ENCODE measurements around the gene ZNF578. TPM values are rescaled to one million over a fixed set of nuclear protein-coding genes. Genes with fewer than 3 reads are reported as not detected.
"Not testable (repeated sequence)": the region's sequence is repeated elsewhere in the genome, so short reads cannot be mapped to it uniquely, and the experiment has no call there.

Gene ZNF578
- total RNA-seq, result 3.5 and 6.5 TPM in 2 replicates

DNA sequence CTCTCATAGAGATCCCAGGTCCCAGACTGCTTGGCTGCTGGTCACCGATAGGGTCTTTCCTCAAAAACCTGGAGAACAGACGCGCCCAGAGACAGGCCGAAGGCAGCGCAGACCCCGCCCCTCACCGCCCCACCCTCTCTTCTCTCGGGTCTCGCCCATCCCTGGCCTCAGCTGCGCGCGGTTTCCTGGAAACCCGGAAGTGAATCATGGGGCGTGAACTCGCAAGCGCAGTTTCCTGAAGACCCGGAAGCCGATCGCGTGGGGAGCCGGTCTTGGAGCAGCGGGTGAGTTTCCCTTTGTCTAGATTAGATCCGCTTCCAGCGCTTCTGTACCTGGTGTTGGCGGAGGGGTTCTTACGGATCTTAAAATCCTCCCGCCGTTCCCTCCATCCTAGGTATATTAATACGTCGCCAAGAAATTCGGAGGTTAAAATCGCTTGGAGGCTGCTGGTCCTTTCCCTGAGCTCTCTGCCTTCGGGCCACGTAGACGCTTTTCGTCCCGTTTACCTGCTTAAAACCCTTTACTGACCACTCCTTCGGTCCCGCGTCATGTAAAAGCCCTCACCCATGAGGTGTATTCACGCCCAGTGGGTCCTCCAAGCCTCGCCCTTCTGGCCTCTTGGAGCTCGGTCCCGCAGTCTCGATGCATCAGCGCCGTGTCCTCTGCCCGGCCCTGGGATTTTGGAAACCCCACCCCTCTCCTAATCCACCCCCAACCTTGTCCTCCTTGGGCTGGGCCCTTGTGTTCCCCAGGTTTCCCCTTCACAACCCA lies at the start of gene ZNF578:
Gene ZNF578, plus strand, starts transcription at position 230 of the 771 bp plus-strand sequence. CDS start 48,293 bp downstream, outside the sequence.
- DNase-seq (ENCODE audit: low read depth), result peak; percentile 60

DNA sequence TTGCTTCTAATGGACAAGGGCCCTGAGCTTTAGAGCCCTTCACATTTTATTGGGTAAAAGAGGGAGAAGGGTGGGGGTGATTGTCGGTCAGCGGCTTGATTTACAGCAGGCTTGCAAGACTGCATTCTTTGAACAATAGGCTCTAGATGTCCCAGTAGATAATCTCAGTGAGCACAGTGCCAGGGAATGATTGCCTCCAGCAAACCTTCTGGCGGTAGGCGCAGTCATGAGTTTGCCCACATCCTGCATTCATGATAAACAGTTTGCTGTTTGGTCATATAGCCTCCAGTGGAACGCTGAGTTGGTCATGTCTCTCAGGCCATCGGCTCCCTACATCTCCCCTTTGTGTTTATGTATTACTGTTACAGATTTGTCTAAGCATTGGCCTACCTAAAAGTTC lies 43.1 kb upstream of the ZNF578 start:
- DNase-seq (ENCODE audit: low read depth), result no peak

DNA sequence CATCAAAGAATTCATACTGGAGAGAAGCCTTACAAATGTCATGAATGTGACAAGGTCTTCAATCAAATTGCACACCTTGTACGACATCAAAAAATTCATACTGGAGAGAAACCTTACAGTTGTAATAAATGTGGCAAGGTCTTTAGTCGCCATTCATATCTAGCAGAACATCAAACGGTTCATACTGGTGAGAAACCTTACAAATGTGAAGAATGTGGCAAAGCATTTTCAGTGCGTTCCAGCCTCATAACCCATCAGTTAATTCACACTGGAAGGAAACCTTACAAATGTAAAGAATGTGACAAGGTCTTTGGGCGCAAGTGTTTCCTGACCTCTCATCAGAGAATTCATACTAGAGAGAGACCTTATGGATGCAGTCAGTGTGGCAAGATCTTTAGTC lies 37.6 kb upstream of the ZNF578 start:
- no peak for DNase-seq (ENCODE audit: low read depth)

GRCh38 chr19:52428937-52429336 lies 24.4 kb upstream of the ZNF578 start, which contains the start of gene ZNF534:
Gene ZNF534 (plus strand): TSS chr19:52429148. CDS start chr19:52431475, 2,327 bp downstream.
- DNase-seq (ENCODE audit: low read depth), result no peak

DNA sequence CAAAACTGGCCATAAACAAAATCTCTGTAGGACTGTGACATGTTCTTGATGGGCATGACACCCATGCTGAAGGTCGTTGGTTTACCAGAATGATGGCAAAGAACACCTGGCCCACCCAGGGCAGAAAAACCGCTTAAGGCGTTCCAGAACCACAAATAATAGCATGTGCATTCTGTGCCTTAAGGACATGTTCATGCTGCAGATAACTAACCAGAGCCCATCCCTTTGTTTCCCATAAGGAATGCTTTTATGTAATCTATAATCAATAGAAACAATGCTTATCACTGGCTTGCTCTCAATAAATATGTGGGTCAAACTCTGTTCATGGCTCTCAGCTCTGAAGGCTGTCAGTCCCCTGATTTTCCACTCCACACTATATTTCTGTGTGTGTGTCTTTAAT lies 11.2 kb upstream of the ZNF578 start:
- no peak for DNase-seq (ENCODE audit: low read depth)

- DNase-seq (ENCODE audit: low read depth), result no peak
Observed at GRCh38 chr19:52444506-52444905, 8.8 kb upstream of the ZNF578 start.

GRCh38 chr19:52451241-52451640 lies 2.1 kb upstream of the ZNF578 start:
- DNase-seq (ENCODE audit: low read depth), result no peak

DNA sequence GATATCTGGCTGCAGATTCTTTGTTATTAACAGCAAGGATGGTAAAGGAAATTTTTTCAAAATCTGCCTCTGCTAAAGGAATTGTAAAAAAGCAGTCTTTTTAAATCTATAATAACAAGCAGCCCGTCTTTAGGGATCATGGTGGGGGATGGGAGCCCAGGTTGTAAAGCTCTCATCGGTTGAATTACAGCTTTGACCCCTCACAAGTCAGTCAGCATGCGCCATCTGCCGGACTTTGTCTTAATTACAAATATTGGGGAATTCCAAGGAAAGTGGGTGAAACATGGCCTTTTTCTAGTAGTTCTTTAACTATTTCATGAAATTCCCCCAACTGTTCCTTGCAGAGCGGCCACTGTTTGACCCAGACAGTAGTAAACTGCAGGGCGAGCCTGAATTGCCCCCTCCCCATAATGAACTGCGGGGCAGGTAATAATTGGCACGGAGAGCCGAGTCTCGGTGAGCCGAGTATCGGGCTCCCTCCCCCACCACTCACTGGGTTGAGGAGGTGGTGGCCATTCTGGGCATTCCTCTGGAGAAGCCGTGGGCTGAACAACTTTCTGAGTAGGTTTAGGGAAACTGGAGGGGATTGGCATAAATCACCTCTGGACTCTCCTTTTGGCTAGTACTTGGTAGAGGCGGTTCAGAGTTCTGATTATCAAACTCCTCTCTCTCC lies 11.6 kb downstream of the ZNF578 start:
- DNase-seq (ENCODE audit: low read depth), result no peak

DNA sequence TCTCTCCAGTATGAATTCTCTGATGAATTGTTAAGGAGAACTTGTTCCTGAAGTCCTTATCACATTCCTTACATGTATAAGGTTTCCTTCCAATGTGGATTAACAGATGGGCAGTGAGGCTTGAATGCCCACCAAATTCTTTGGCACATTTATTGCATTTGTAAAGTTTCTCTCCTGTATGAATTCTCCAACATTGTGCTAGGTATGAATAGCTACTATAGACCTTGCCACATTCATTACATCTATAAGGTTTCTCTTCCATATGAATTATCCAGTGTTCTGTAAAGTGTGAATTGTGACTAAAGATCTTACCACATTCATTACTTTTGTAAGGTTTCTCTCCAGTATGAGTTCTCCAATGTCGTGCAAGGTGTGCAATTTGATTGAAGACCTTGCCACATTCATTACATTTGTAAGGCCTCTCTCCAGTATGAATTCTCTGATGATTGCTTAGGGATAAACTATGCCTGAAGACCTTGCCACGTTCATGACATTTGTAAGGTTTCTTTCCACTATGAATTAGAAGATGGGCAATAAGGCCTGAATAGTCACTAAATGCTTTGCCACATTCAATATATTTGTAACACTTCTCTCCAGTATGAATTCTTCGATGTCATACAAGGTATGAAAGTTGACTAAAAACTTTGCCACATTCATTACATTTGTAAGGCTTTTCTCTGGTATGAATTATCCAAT lies 20.4 kb downstream of the ZNF578 start:
- DNase-seq (ENCODE audit: low read depth), result no peak

DNA sequence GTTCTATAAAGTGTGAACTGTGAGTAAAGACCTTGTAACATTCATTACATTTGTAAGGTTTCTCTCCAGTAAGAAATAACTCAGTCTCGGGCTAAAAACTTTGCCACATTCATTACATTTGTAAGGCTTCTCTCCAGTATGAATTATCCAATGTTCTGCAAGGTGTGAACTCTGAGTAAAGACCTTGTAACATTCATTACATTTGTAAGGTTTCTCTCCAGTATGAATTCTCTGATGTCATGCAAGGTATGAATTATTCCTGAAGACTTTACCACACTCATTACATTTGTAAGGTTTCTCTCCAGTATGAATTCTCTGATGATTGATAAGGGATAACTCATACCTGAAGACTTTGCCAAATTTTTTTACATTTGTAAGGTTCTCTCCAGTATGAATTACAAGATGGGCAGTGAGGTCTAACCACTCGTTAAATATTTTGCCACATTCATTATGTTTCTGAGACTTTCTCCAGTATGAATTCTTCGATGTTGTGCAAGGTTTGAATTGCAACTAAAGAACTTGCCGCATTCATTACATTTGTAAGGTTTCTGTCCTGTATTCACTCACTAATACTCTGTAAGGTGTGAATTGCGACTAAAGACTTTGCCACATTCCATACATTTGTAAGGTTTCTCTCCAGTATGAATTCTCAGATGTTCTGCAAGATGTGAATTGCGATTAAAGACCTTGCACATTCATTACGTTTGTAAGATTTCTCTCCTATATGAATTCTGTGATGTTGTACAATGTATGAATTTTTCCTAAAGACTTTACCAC lies 21.2 kb downstream of the ZNF578 start:
- DNase-seq (ENCODE audit: low read depth), result no peak

DNA sequence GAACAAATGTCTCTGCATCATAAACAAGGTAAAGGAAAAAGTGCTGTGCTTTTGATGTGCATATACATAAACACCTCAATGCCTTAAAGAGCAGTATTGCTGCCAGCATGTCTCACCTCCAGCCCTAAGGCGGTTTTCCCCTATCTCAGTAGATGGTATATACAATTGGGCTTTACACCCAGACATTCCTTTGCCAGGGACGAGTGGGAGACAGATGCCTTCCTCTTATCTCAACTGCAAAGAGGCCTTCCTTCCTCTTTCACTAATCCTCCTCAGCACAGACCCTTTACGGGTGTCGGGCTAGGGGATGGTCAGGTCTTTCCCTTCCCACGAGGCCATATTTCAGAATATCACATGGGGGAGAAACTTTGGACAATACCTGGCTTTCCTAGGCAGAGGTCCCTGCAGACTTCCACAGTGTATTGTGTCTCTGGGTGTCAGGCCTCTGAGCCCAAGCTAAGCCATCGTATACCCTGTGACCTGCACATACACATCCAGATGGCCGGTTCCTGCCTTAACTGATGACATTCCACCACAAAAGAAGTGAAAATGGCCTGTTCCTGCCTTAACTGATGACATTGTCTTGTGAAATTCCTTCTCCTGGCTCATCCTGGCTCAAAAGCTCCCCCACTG lies 30.9 kb downstream of the ZNF578 start:
- not testable (repeated sequence) for DNase-seq (ENCODE audit: low read depth)

- DNase-seq (ENCODE audit: low read depth), result not testable (repeated sequence)
Observed at GRCh38 chr19:52485064-52485463, 31.7 kb downstream of the ZNF578 start.

DNA sequence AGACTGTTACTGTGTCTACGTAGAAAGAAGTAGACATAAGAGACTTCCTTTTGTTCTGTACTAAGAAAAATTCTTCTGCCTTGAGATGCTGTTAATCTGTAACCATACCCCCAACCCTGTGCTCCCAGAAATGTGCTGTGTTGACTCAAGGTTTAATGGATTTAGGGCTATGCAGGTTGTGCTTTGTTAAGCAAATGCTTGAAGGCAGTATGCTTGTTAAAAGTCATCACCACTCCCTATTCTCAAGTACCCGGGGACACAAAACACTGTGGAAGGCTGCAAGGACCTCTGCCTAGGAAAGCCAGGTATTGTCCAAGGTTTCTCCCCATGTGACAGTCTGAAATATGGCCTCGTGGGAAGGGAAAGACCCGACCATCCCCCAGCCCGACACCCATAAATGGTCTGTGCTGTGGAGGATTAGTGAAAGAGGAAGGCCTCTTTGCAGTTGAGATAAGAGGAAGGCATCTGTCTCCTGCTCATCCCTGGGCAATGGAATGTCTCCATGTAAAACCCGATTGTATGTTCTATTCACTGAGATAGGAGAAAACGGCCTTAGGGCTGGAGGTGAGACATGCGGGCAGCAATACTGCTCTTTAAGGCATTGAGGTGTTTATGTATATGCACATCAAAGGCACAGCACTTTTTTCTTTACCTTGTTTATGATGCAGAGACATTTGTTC lies 32.3 kb downstream of the ZNF578 start:
- DNase-seq (ENCODE audit: low read depth), result not testable (repeated sequence)

DNA sequence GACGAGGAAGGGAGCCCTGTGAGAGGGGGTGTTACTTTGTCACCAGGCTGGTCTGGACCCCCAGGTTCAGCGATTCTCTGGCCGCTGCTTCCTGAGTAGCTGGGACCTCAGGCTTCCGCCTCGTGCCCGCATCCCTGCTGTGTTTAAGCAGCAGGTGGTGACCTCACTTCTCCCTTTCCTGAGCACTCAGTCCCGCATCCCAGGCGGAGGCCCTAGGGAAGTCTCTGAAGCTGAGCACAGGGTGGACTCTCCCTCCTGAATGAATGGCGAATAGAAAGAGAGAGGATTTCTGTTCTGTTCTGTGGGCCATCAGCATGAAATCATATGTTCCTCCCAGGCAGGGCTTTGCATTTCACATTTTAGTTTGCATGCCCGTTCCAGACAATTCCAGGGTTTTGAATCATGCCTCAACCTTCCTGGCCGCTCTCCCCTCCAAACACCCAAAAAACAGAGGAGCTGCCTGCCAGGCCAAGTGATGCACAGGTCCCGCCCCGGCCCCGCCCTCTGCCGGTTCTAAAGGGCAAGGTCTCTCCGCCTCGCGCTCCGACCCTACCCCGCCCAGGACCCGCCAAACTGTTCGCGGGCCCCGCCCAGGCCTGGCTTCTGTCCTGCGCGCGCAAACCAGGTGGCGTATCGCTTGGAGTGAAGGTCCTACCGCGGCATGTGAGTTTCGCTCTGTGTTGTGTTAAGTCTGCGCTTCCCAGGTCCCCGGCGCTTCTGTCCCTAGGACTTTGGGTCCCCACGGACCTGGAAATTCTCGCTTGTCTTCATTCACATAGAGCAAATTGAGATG lies 39.0 kb downstream of the ZNF578 start:
- DNase-seq (ENCODE audit: low read depth), result no peak

DNA sequence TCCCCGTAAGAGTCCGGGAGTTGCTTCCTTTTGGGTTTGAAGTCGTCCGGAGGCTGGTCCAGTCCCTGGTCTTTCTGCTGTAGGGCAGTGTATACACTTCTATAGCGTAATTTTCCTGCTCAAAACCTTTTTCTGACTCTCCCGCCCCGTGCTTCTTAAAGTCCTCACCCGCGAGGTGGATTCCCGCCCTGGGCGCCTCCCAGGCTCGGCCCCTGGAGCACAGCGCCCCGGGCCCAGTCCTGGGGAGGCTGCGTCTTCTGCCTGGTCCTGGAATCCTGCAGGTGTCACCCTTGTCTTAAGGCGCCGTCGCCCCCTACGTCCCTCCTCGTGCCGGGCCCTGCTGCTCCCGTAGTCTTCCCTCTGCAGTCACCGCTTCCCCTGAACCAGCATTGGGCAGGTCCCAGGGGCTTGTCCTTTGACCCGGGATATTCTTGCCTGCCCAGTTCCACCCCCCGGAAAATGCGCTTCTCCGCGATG lies 39.7 kb downstream of the ZNF578 start:
- no peak for DNase-seq (ENCODE audit: low read depth)

- no peak for DNase-seq (ENCODE audit: low read depth)
Observed at GRCh38 chr19:52494518-52494917, 41.2 kb downstream of the ZNF578 start.

DNA sequence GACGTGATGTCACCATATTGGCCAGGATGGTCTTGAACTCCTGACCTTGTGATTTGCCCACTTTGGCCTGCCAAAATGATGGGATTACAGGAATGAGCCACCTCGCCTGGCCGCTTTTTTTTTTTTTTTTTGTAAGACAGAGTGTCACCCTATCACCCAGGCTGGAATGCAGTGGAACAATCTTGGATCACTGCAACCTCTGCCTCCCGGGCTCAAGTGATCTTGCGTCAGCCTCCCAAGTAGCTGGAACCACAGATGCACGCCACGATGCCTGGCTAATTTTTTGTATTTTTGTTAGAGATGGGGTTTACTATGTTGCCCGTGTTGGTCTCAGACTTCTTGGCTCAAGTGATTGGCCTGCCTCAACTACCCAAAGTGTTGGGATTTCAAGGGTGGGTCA lies 45.2 kb downstream of the ZNF578 start:
- no peak for DNase-seq (ENCODE audit: low read depth)

DNA sequence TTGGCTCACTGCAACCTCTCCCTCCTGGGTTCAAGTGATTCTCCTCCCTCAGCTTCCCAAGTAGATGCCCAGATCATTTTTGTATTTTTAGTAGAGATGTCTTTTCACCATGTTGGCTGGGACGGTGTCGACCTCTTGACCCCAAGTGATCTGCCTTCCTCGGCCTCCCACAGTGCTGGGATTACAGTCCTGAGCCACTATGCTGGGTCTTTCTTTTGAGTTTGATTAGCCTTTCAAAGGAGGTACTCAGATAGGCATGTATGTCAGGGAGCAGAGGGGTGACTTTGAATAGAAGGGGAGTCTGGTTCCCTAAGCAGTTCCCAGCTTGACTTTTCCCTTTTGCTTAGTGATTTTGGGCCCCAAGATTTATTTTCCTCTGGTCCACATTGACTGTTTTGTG lies 47.1 kb downstream of the ZNF578 start:
- not testable (repeated sequence) for DNase-seq (ENCODE audit: low read depth)

- not testable (repeated sequence) for DNase-seq (ENCODE audit: low read depth)
Observed at GRCh38 chr19:52500991-52501390, 47.6 kb downstream of the ZNF578 start.

GRCh38 chr19:52507266-52507665 lies 53.9 kb downstream of the ZNF578 start:
- DNase-seq (ENCODE audit: low read depth), result no peak

Measured in renal cortical epithelial cell (primary cell).